SU-DHL-6 (cell line): ENCODE measurements around the gene ESYT2.

ENCODE experiments used
- CTCF ChIP-seq: fragments of 200-600 bp; sonication (generic); IDR thresholded peaks from one replicate; pipeline ENCODE4 v1.5.1; 2017; ENCODE audit warnings: antibody characterized with exemption, mild to moderate bottlenecking, low read length, moderate library complexity; ENCODE audit not compliant: insufficient read depth, poor library complexity, severe bottlenecking
- EZH2phosphoT487 ChIP-seq: fragments of 200-600 bp; sonication (generic), shearing (Covaris generic); conservative IDR thresholded peaks from 2 replicates; pipeline ENCODE4 v1.6.1; 2018; ENCODE audit warnings: mild to moderate bottlenecking, antibody characterized with exemption, low read length, moderate library complexity, mixed read lengths

GRCh38 chr7:158869876-158870275 lies 40.6 kb upstream of the ESYT2 start:
- TF ChIP-seq CTCF (no peak), EZH2phosphoT487 (no peak)
